ENCODE results near the gene ARMC12.

ARMC12 gene

DNA sequence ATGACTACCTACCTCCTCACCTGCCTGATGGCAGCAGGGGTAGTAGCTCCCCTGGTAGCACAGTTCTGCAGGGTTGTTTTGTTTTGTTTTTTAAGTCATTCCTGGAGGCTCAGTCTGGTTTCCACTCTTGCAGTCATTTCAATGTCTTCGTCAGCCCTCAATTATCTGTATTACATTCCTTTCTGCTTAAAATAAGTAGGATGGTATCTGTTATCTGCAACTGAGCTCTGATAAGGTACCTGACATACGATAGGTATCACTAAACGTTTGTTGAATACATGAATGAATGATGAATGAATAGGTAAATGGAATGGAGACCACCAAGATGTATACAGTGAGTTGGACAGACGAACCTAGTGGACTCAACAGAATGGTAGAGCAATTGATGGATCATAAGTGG, 32.4 kb downstream of the ARMC12 start:
- DNase-seq (ENCODE audit: extremely low read depth in 1 of 2, low read depth in 1 of 2) = no peak

GRCh38 chr6:35771343-35771627, 34.5 kb downstream of the ARMC12 start:
- no peak for DNase-seq (ENCODE audit: extremely low read depth in 1 of 2, low read depth in 1 of 2)

DNA sequence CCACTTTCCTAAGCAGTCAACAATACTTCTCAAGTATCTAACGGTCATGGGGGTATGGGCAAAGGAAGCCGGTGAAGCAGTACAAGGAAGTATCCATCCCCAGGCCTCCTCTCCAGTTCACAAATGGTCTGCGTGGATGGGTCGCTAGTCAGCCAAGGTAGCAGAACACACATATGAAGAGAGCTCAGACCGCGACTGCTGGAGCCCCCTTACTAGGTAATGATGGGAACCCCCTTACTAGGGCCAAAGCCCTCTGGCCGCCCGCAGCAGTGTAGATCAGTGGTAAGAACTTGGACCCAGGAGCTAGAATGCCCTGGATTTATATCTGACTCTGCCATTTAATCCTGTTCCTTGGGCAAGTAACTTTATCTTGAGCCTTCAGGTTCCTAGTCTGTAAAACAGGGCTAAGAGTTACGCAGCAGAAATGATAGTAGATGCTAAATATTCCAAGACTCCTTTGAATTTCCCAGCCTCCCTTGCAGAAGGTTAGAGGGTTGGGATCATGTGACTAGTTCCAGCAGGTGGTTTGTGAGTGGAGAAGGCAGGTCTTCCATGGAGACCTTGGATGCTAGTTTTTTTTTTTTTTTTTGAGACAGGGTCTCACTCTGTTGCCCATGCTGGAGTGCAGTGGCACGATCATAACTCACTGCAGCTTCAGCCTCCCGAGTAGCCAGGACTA, 37.4 kb downstream of the ARMC12 start:
- DNase-seq (ENCODE audit: extremely low read depth in 1 of 2, low read depth in 1 of 2) = no peak

- no peak for DNase-seq (ENCODE audit: extremely low read depth in 1 of 2, low read depth in 1 of 2)
These were observed 38.2 kb downstream of the ARMC12 start for GRCh38 chr6:35775031-35775430.

DNA sequence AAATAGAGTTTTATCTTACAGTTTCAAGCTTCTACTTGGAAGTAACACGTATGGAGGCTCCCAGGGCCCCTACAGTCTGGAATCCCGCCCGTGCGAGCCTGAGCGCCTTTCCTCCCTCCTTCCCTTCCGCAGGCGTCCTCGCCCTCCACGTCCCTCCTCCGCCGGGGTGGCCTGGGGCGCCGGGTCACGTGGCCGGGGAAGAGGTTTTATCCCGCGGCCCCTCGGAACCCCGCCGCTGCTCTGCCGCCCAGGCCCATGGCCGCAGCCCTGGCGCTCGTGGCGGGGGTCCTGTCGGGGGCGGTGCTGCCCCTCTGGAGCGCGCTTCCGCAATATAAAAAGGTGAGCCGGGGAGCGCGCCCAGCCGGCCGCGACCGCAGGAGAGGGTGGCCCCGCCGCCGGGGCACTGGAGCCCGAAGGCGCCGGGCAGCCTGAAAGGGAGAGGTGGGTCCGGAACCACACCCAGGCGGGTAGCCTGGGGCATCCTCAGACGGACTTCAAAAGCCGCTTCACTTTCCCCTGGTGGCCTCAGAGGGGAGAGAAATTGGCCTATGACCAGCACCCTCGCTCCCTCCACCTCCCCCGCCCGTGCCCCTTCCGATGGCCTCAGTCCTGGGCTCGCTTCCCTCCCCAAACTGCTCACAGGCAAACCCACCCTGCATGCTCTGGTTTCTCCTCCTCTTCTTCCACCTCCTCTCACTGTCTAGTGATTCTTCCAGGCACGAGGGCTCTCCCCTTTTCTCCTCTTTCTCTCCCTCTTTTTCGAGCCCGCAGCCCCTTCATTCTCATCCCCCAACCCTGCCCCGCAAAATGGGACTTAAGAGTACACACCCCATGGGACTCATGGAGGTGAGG, 39.8 kb downstream of the ARMC12 start, which contains the start of gene CLPSL2:
Gene CLPSL2 (plus strand): TSS at position 235 of the 852 bp plus-strand sequence. CDS start 21 bp downstream, at position 256.
- no peak for DNase-seq (ENCODE audit: extremely low read depth in 1 of 2, low read depth in 1 of 2)

DNA sequence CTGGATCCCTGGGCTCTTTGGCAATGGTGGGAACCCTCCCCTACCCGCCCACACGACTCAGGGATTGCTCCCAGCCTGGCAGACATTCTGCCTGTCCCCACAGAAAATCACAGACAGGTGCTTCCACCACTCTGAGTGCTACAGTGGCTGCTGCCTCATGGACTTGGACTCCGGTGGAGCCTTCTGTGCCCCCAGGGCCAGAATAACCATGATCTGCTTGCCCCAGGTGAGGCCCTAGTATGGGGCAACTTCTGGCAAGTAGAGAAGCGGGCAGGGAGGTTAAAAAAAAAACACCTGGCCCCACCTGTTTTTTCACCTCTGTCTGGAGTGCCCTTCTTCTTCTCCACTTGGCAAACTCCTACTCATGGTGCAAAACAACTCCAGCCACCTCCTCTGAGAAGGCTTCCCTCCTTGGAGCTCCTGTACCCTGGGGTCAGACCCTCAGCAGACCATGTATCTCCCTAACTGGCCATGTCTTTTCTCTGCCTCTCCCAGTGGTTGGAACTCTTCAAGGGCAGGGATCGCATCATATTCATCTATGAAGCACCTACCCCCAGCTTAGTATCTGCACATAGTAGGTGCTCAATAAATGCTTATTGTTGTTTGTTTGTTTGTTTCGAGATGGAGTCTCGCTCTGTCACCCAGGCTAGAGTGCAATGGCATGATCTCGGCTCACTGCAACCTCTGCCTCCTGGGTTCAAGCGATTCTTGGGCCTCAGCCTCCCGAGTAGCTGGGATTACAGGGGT, 40.7 kb downstream of the ARMC12 start:
- no peak for DNase-seq (ENCODE audit: extremely low read depth in 1 of 2, low read depth in 1 of 2)

DNA sequence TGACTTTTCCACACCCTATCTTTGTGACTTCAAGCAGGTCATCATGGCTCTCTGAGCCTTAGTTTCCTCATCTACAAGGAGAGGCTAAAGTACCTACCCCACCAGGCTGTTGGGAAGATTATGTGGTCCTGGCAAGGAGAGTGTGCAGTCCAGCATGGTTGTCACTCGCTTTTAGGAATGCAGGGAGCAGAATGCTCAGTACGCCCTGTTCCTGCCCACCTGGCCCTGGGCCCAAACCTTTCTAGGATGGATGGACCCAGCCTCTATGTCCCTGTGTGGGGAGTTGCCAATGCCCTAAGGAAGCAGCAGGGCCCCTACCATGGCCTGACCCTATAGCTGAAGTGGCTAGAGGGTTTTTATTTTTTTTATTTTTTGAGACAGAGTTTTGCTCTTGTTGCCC, 41.6 kb downstream of the ARMC12 start:
- no peak for DNase-seq (ENCODE audit: extremely low read depth in 1 of 2, low read depth in 1 of 2)

DNA sequence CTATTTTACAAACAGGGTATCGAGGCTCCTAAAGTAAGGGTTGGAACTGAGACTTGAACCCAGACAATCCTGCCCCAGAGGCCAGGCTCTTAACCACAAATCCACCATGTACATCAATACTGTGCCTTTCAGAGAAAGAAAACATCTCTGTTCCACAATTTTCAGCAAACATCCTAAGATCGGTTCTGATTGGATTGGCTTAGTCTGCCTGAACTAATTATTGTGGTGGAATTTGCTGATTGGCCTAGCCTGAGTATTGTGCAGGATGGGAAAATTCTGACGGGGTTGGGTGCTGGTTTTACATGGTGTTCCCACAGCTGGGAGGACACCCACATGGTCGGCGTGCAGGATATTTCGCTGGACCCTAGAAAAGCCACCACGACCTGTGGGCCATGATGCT, 43.9 kb downstream of the ARMC12 start, which contains the start of gene CLPSL1:
Gene CLPSL1 (plus strand): TSS at position 301 of the 400 bp plus-strand sequence. CDS start 92 bp downstream, at position 393.
- DNase-seq (ENCODE audit: extremely low read depth in 1 of 2, low read depth in 1 of 2) = no peak

DNA sequence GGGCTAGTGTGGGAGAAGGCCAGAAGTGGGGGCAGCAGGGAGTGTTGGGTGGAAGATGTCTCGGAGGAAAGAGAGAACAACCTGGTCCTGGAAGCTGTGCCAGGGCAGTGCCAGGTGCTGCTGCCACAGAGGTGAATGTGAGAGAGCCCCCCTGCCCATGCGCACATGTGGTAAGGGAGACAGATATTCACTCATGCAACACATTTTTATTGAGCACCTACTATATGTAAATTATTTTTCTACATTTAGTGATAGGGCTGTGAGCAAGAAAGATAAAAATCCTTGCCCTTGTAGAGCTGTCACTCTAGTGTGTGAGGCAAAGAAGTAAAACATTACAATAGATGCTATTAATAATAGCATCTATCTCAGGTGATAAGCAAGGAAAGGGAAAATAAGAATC, 44.5 kb downstream of the ARMC12 start:
- DNase-seq (ENCODE audit: extremely low read depth in 1 of 2, low read depth in 1 of 2) = no peak

- no peak for DNase-seq (ENCODE audit: extremely low read depth in 1 of 2, low read depth in 1 of 2)
These were observed 45.6 kb downstream of the ARMC12 start for GRCh38 chr6:35782424-35782823.

GRCh38 chr6:35784200-35784599, 47.4 kb downstream of the ARMC12 start:
- no peak for DNase-seq (ENCODE audit: extremely low read depth in 1 of 2, low read depth in 1 of 2)

DNA sequence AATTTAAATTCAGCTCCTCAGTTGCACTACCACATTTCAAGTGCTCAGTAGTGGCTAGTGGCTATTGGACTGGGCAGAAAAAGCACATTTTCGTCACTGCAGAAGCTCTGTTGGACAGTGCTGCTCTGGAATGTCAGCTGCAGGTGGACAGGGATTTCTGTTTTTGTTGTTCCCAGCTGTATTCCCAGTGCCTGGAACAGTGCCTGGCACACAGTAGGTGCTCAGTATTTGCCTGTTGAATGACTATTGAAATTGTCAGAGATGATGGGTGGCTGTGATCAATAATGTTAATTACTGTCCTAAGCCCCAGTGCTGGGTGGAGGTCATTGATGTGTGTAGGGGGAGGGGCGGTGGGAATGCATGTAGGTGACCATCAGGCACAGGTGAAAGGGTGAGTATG, 49.4 kb downstream of the ARMC12 start:
- DNase-seq (ENCODE audit: extremely low read depth in 1 of 2, low read depth in 1 of 2) = no peak

DNA sequence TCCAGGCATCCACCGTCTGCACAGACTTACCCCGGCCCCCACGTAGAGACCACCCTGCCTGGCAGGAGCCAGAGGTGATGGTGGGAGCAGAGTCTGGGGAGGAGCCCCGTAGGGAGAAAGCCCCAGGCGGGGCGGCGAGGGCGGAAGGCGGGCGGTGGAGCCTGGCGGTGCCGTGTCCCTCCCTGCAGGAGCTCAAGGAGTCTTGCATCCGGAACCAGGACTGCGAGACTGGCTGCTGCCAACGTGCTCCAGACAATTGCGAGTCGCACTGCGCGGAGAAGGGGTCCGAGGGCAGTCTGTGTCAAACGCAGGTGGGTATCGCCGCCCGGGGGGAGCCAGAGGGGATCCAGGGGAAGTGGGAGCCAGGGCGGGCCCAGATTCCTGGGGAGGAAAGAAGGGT, 50.0 kb downstream of the ARMC12 start:
- DNase-seq (ENCODE audit: extremely low read depth in 1 of 2, low read depth in 1 of 2) = no peak

GRCh38 chr6:35787266-35788218, 50.7 kb downstream of the ARMC12 start:
- no peak for DNase-seq (ENCODE audit: extremely low read depth in 1 of 2, low read depth in 1 of 2)

DNA sequence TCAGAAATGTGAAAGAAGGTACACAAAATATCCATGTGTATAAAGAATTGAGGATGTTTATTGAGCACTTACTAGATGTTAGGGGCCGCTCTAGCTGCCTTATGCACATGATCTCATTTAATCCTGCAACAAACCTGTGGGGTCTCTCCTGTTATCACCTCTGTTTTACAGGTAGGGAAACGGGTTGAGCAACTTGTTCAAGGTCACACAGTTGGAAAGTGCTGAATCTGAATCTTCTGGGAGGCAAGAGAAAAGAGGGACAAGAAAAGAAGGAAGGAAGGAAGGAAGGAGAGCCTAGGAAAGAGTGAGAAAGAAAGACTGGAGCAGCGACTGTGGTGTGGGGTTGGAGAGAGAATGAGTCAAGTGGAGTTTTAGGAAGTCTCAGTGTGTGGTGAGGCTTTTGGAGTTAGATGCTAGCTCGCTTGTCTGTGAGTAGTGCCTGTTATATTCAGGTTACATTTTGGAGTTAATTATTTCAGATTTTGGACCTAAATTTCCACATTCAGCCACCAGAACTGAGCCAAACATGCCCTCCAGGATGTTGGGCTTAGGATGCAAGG, 51.7 kb downstream of the ARMC12 start:
- no peak for DNase-seq (ENCODE audit: extremely low read depth in 1 of 2, low read depth in 1 of 2)

DNA sequence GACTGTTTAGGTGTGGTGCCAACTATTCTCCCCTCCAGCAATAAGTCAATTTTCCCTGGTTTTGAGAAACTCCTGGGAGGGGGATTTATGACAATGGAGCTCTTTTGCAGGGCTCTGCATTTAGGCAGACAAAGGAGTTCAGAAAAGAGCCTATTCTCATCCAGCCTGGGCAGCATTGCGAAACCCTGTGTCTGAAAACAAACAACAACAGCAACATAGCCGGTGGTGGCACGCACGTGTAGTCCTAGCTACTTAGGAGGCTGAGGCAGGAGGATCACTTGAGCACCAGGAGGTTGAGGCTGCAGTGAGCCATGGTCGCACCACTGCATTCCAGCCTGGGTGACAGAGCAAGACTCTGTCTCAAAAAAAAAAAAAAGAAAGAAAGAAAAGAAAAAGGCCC, 53.9 kb downstream of the ARMC12 start:
- DNase-seq (ENCODE audit: extremely low read depth in 1 of 2, low read depth in 1 of 2) = no peak

DNA sequence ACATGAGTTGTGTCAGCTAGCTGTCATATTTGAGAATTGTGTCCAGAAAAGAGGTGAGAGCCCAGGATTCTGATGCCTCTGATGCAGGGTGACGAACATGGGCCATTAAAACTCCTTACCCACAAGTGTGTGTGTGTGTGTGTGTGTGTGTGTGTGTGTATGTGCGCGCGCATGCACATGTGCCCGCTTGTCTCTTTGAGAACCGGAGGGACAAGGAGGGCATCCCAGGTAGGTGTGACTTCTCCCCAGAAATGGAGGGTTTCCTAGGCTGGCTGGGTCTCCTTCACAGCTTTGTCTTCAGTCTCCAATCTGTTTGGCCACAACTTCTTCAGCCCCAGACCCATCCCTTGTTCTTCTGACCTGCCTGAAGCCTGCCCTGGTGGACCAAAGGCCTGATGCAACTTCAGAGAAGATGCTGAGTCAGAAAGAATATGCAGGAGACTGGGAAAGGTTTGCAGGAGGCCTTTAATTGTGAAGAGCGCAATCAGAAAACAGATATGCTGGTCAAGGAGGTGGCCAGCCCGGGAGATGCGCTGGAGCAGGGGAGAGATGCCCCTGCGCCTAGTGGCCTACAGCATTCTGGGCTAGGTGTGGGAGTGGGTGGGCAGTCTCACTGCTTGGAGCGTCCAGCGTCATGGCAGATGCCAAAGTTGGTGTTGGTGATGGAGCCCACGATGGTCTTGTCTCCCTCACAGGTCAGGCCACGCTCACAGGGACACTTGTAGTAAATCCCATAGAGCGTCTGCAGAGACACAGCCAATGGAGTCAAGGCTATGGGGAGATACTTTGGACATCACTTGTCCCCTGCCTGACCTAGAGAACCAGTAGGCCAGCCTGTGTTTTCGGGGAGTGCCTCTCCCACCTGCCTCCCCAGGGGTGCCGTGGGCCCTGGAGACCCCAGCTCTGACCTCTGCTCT, 58.0 kb downstream of the ARMC12 start:
- no peak for DNase-seq (ENCODE audit: extremely low read depth in 1 of 2, low read depth in 1 of 2)

DNA sequence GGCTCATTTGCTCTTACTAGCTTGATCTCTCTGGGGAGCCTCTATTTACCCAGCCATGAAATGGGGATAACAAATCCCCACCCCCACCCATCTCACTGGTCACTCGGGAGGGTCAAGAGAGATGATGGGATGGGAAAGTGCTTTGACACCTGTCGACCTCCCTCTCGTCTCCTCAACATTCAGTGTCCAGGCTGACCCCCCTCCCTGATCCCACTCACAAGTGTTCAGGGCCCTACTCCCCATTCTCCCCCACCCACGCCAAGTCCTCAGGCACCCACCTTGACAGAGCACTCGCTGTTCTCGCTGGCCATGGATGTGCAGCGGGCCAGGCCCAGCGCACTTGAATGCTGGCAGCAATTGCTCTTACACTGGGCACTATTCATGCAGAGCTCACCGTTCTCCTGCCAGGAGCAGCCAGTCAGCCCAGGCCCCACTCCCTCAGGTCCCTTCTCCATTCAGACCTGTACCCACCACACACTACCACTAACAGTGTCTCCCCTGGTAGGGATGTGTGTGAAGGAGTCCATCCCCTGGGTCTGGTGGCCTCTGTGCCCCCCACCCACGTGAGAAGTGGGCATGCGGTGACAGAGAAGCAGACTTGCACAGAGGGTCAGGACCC, 58.7 kb downstream of the ARMC12 start:
- no peak for DNase-seq (ENCODE audit: extremely low read depth in 1 of 2, low read depth in 1 of 2)

DNA sequence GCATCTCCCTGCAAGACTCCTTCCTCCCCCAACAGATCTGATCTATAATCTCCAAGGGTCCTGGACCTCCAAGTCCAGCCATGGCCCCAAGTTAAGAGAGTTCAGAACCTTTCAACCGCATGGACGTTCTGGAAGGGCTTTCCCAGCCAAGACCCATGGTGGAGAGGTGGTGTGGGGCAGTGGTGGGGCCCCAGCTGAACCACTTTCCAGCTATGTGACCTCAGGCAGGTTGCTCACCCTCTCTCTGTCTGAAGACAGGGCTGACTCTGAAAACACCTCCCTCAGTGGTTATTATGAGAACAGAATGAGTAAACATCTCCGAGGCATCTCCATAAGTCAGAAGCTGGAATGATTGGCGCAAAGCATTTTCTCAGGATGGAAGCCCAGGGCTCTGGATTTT, 59.4 kb downstream of the ARMC12 start:
- DNase-seq (ENCODE audit: extremely low read depth in 1 of 2, low read depth in 1 of 2) = no peak
